Heart right ventricle (tissue), 16 donors: Measurements from ENCODE around the gene TGM1. TPM values are rescaled to one million over a fixed set of nuclear protein-coding genes. Genes with fewer than 3 reads are reported as not detected.

ENCODE experiments used
- ATAC-seq, 8 donors: fragments of 200-7000 bp; cut with Tn5 transposase; one replicate each; pipeline ENCODE4 v1.9.1; 2020; ENCODE audit warnings: mild to moderate bottlenecking in 8 of 8, moderate library complexity in 8 of 8, moderate number of reproducible peaks in 1 of 8
- DNase-seq, 2 donors: peaks; one replicate each; pipeline ENCODE4 v3.0.0-alpha.2; 2020
- H3K27ac ChIP-seq, 10 donors: fragments of 200-600 bp; sonication (generic) in 2 of 10; one replicate each; pipeline versions ENCODE4 v1.5.0 to v1.8.0; 2020 to 2022; ENCODE audit warnings: mild to moderate bottlenecking in 3 of 10
- H3K27me3 ChIP-seq, 7 donors: fragments of 200-600 bp; one replicate each; pipeline ENCODE4 v1.8.0; 2021 to 2022; ENCODE audit warnings: mild to moderate bottlenecking in 2 of 7
- H3K36me3 ChIP-seq, 9 donors: fragments of 200-600 bp; sonication (generic) in 1 of 9; one replicate each; pipeline versions ENCODE4 v1.5.0 to v1.8.0; 2020 to 2022; ENCODE audit warnings: mild to moderate bottlenecking in 2 of 9
- H3K4me1 ChIP-seq, 9 donors: fragments of 200-600 bp; sonication (generic) in 1 of 9; one replicate each; pipeline versions ENCODE4 v1.5.0 to v1.8.0; 2020 to 2022; ENCODE audit warnings: mild to moderate bottlenecking in 4 of 9
- H3K4me3 ChIP-seq, 10 donors: fragments of 200-600 bp; sonication (generic) in 2 of 10; one replicate each; pipeline versions ENCODE4 v1.5.0 to v1.8.0; 2020 to 2022; ENCODE audit warnings: mild to moderate bottlenecking in 7 of 10, moderate library complexity in 2 of 10
- H3K9me3 ChIP-seq, 11 donors: fragments of 200-600 bp in 10 of 11; sonication (generic) in 2 of 11; one replicate each; pipeline versions ENCODE4 v1.5.0 to v1.8.0; 2013 to 2022; ENCODE audit warnings: mild to moderate bottlenecking in 2 of 11, control low read depth in 1 of 11, moderate library complexity in 1 of 11
- CTCF ChIP-seq, 9 donors: fragments of 200-600 bp; sonication (generic) in 2 of 9; IDR thresholded peaks; one replicate each; pipeline versions ENCODE4 v1.5.0 to v1.8.0; 2021 to 2022; ENCODE audit warnings: antibody characterized with exemption in 9 of 9, mild to moderate bottlenecking in 5 of 9, moderate library complexity in 1 of 9
- WGBS, 2 donors: extraction: QIAGEN DNeasy Blood & Tissue Kit; methylation state at CpG; one replicate each; pipeline ENCODE4 v1.1.7; 2013; ENCODE audit warnings: inconsistent platforms in 1 of 2; 5-methylcytosine and 5-hydroxymethylcytosine counted together
- intact Hi-C, 10 donors: fragments of 100-400 bp; cut with DNase I; formaldehyde crosslinking; loops; one replicate each; pipeline versions ENCODE4 v1.11.1 to v1.14.2; 2022
- polyA plus RNA-seq, 2 donors: library from polyadenylated mRNA; stranded (reverse); fragments of 200-250 nt; gene quantifications; one replicate each; pipeline ENCODE4 v1.2.3, GENCODE V29; 2013
- total RNA-seq, 10 donors: library from RNA; stranded (reverse); fragmentation: NEBNext Ultra II Directional in 3 of 10; extraction: Animal tissue kit (Norgen Biotek cat#: 25700) in 3 of 10; gene quantifications; one replicate each; pipeline versions ENCODE4 v1.2.1 to v1.2.4, GENCODE V29; 2021 to 2023
- donor health status: Arrhythmogenic right ventricular cardiomyopathy.
- donor health status: ischemic (EF 13 %, LVEDD 7.1; RV severe dilation, severe dysfunction).
- donor health status: healthy with polysubstance abuse.
- donor health status: DM: no; HTN: yes; CAD: no.
- donor health status: DM: no; HTN: no; CAD: no.
- donor health status: ischemic (EF 25% LVEDD 6.9; RV normal size, moderate dysfunction).
- donor health status: ischemic (EF 25% LVEDD 5.7; RV mildly dilated, moderate dysfunction).
- donor health status: healthy.
- donor health status: DM: yes; HTN: yes; CAD: no.
- donor health status: Ischemic cardiomyopathy.
- donor health status: ischemic (EF 35%, LVEDD 5.7; RV mildly dilated, moderate dysfunction).
- donor health status: nonischemic (EF 11% LVEDD 7.7; RV severe dilation, severe dysfunction).
- donor health status: DM: yes; HTN: yes; CAD: no.
- donor health status: PGD.
- donor health status: ischemic (EF 29% LVEDD 5.4; RV normal size, mild dysfunction).
- donor health status: nonischemic (EF 23%, LVEDD 6.1; RV moderate dilation, normal function).

TGM1 gene
- total and polyA plus RNA-seq, 12 donors, result 0.17 to 2.2 (median 0.65) TPM

DNA sequence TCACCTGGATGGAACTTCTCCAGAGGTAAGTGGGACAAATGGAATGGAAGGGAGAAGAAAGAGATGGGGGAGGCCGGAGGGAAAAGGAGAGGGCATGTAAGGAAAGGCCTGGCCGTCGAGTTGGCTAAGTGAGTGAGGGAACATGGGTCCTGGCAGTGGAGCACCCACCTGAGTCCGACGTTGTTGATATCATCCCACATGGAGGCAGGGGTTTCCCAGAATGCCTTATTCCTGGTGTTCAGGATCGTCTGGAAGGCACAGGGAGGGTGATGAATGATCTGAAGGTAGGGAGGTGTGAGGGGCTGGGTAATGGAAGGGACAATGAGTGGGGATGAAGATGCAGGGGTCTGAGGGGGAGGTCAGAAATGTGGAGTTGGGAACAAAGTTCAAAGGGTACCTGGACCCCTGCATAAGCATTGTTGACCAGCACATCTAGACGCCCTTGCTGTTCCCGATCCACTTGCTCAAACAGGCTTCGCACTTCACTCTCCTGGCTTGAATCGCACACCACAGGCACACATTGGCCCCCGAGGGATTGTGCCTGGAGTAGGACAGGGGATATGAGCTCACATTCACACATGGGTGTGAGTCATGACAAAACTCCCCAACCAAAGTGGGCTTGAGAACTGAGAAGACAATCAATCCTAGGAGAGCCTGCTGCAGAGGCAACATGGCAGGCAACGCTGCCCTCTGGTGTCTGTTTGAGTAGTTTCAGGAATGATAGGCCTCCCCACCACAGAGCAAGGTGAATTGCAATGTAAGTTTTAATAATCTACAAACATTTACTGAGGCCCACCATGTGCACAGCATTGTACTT lies 33.6 kb upstream of the TGM1 start:
- WGBS, 2 donors, result 58 to 59% methylated on average over 12 of the region's 12 CpGs
- H3K27ac ChIP-seq, result peak overlapping the region in 1 of 10 donors; percentile 31

GRCh38 chr14:24293525-24293924 lies 30.5 kb upstream of the TGM1 start:
- DNase-seq (no peak), ATAC-seq (no peak)
- H3K4me3 ChIP-seq, result no peak overlapping the region
- H3K9me3 ChIP-seq, result no peaks in the 10 kb centered on the region
- intact Hi-C loops, result no loop called here
- no peaks in the 10 kb centered on the region for H3K27me3 ChIP-seq
- peaks cover 0 to 82% (median 25%) of the 10 kb centered on the region in 9 donors for H3K36me3 ChIP-seq
- no peak for TF ChIP-seq CTCF (IDR thresholded peaks at IDR 0.05)
- 95 to 97% methylated on average over 2 of the region's 2 CpGs for WGBS, 2 donors
- H3K4me1 ChIP-seq, result peaks cover 0 to 20% (median 8%) of the 10 kb centered on the region in 9 donors
- no peak overlapping the region for H3K27ac ChIP-seq

More for the DNA sequence above, 33.6 kb upstream of the TGM1 start:
- peaks cover 0 to 44% (median 25%) of the 10 kb centered on the region in 9 donors for H3K4me1 ChIP-seq
- H3K4me3 ChIP-seq, result no peak overlapping the region
- intact Hi-C loops, result loop anchor here in 7 of 10 donors (1.0 to 5.0 kb wide), 4 partner anchors 50 to 54 kb away; partner anchors contain the start of gene TINF2 (in 3 of the 7)
- DNase-seq (peak; percentile 41 to 54), ATAC-seq (peak in 7 of 8 donors; percentile 44 to 66 (median 57))
- TF ChIP-seq CTCF (IDR thresholded peaks at IDR 0.05), result peak; percentile 54 to 87 (median 77)
- H3K27me3 ChIP-seq, result no peaks in the 10 kb centered on the region
- H3K36me3 ChIP-seq, result peaks cover 0 to 62% (median 16%) of the 10 kb centered on the region in 9 donors
- H3K9me3 ChIP-seq, result no peaks in the 10 kb centered on the region

DNA sequence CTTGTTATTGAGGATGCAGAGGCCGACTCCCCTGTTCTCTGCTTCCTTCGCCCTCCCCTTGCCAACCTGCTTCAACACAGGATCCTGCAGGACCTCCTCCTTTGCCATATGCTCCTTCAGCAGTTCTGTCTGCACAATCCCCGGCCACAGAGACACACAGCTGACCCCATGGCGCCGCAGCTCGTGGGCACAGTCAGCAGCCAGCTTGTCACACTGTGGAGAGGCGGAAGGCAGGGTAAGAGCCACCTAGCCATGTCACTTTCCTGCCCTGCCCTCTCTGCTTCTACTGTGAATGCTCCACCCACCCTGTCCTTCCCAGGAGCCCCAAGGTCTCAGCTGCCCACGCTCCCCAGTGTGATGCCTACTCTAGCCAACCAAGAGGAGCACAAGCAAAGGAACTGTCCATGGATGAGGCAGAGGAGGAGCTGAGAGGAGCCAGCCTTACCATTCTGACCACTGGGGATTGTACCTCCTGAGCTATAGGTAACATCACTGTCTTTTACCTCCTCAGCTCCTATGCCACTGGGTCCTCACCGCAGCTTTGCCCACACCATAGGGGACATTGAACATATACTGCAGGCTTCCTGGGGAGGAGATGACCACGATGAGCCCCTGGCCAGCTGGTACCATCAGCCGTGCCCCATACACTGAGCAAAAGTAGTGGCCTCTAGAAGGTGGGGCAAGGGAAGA lies 29.3 kb upstream of the TGM1 start:
- intact Hi-C loops, result no loop called here
- Histone ChIP-seq H3K36me3 (peaks cover 0 to 78% (median 25%) of the 10 kb centered on the region in 9 donors), H3K27ac (no peak overlapping the region), H3K9me3 (no peaks in the 10 kb centered on the region), H3K4me1 (peaks cover 0 to 9% (median 4%) of the 10 kb centered on the region in 9 donors), H3K27me3 (no peaks in the 10 kb centered on the region), H3K4me3 (no peak overlapping the region)
- DNase-seq (no peak), ATAC-seq (no peak)
- WGBS, 2 donors, result 92 to 93% methylated on average over 11 of the region's 11 CpGs
- TF ChIP-seq CTCF (IDR thresholded peaks at IDR 0.05), result no peak

DNA sequence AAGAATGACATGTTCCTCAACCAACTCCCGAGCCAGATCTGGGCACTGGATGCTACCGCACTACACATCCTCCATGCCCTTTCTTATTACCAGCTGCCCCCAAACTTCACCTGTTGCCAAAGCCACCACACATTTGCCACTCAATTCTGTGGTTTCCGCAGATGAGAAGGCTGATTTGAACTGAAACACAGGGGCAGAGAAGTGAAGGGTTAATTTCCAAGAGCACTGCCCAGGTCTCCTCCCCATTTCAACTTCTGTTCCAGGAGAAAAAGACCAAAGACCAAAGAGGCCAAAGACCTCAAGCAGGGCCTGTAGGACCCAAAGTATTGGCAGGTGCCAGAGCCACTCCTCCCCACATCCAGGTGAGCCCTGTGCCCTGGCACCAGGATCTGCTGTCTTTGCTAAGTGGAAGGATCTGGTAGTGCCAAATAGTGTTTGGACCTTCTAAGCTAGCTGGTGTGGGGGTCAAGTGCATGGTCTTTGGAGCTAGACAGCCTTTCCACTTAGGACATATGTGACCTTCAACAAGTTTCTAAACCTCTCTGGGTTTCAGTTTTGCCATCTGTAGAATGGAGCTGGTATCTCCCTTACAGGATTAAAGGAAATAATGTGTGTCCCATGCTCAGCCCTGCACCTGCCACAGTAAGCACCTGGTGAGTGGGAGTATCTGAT lies 28.6 kb upstream of the TGM1 start:
- no peak overlapping the region for H3K4me3 ChIP-seq
- no peak for TF ChIP-seq CTCF (IDR thresholded peaks at IDR 0.05)
- no peak for ATAC-seq
- 91% methylated on average over 3 of the region's 3 CpGs for WGBS, 2 donors
- intact Hi-C loops, result no loop called here
- no peaks in the 10 kb centered on the region for H3K27me3 ChIP-seq
- H3K27ac ChIP-seq, result no peak overlapping the region
- peaks cover 0 to 75% (median 25%) of the 10 kb centered on the region in 9 donors for H3K36me3 ChIP-seq
- H3K4me1 ChIP-seq, result peaks cover 0 to 2% (median under 1%) of the 10 kb centered on the region in 9 donors
- no peaks in the 10 kb centered on the region for H3K9me3 ChIP-seq
- no peak for DNase-seq
